NCI-H1417 treated with DMSO at 0.1 percent for 48 hours (cell line): ENCODE measurements around the gene TIFAB.

Experiments
- DNase-seq: peaks from one replicate; lab custom pipeline; 2025; lab: John Stamatoyannopoulos, UW

Gene TIFAB

GRCh38 chr5:135425641-135426040 is 26.5 kb downstream of the TIFAB start:
- DNase-seq: no peak

DNA sequence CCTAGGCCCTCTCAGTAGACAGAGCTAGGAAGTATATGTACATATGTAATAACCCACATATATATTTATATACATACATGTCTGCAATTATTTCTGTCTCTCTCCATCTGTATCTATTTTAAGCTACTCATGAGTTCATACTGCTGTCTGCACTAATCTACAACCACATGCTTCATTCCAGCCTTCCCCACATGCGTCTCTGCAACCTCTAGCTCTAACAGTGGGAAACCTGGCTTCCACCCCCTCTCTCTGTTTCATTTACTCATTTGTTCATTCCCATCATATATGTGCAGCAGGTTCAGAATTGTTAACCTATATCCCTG is 28.3 kb downstream of the TIFAB start:
- no peak for DNase-seq

DNA sequence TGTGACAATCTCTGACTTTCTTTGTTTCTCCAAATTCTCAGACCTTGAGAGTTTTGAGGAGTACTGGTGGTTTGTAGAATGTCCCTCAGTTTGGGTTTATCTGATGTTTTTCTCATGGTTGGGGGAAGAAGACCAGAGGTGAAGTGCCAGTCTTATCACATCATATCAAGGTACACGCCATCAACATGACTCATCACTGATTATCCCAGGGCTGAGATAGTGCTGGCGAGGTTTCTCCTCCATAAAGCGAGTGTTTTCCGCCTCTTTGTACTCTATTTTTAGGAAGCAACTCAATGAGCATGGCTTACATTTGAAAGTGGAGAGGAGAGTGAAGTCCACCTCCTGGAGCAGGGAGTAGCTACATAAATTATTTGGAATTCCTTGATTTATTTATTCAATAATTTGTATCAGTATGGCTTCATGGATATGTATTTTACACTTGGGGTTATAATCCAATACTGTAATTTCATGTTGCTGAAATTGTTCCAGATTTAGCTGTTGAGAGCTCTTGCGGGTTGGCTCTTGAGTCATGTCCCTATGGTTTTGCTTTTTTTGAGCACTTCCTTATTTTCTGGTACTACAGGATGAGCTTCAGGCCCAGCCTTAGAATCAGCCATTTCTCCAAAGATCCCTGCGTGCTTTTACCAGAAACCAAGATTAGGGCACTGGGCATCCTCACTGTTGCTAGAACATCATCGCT is 28.9 kb downstream of the TIFAB start:
- DNase-seq: no peak

GRCh38 chr5:135422419-135422818 is 29.7 kb downstream of the TIFAB start:
- DNase-seq: no peak

- no peak for DNase-seq
Measured at GRCh38 chr5:135417083-135417482, 35.1 kb downstream of the TIFAB start.

- no peak for DNase-seq
Measured at GRCh38 chr5:135405082-135405481, 47.1 kb downstream of the TIFAB start.

DNA sequence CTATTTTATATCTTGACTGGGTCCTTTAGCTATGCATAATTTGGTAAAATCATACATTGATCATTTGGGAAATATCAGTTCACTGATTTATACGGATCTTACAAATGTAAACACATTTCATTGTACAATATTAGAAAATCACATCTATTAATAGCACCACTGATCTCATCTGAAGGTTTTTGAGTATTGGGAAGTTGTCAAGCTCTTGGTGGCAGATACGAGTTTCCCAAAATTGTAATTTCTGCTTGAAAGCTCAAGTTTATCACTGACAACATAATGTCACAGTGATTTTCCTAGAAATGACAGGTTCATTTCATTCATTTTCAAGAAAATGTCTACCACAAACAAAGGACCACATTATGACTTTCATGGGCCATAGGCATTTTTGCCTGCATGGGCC is 50.1 kb downstream of the TIFAB start:
- DNase-seq: no peak

DNA sequence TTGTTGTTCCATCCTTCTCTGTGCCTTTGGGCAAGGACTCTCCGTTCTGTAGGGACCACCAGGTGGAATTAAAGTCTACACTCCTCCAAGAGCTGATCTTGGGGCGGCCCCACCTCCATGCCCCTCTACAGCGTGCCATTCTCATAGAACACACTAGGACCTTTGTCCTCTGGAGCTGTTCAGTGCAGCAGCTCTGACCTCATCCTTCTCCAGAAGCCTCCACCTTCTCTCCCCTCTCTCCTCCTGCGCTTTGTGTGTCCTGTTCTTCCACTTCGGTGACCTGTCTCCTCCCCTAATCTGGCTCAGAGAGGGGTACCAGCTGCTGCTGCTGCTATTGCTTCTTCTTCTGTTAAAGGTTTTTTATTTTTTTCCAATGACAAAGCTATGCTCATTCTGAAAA is 51.3 kb downstream of the TIFAB start:
- DNase-seq: no peak

DNA sequence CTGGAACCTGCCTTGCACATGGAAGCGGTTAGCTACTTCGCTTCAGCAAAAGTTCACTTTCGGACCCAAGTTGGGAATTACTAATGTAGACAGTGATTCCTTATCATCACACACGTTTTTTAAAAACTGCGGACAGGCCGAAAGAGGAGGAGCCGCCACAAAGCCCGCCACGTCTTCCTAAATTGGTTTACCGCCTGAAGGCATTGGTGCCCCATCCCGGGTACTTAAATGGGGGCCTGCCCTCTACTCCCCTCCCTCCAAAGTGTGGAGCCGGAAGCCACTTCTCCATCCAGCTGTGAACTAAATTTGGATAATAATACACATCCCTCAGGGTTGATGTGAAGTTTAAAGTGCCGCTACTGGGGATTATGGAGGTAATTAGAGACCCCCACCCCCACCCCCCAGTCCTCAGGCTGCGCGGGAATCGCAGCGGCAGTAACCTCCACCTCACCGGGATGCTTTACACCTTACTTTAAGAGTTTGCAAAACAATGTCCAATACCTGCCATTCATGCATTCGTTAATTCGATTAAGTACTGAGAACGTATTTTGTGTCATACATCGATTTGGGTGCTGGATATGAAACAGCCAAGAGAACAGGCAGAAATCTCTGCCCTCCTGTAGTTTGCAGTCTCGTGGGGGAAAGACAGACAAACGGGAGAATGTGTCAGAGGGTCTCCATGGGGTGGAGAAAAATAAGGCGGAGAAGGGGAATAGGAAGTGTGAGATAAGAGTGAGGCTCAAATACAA is 52.2 kb downstream of the TIFAB start:
- DNase-seq: no peak

DNA sequence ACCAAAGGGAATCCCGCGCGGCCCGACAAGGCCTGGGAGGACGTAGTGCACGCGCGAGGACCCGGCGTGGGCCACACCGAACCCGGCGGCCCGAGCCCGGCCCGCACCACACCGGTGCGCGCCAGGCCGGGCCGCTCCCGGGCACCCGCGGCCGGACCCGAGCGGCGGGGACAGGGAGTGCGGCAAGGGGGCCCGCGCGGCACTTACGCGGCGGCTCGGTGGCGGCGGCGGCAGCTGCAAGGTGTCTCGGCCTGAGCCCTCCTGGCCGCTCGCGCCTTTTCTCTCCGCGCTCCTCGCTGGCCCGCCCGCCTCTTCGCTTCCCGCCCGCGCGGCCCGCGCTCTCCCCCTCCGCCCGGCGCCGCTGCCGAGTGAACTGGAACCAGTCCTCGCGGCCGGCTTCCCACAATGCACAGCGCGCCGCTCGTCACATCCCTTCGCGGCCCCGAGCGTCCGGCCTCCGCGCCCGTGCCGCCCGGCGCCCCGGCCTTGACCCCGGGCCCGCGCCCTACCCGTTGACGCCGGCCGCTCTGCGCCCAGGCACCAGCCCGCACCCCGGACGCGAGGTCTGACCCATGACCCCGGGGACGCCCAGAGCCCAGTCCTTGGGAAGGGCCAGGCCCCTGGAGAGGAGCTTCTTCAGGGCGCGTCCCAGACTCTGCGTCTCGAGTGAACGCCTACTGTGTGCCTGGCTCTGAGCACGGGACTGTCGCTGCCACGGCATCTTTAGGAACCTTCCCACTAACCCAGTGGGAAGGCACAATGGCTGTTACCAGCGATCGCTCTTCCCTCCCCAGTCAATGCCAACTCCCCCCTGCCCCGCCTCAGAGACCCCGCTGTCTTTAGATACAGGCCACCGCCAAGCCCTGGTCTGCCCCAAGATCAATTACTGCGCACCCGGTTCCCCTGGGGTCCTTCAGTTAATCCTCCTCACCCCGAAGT is 53.0 kb downstream of the TIFAB start, which contains the start of gene MACROH2A1:
Gene MACROH2A1, minus strand, starts transcription at position 377 of the 939 bp plus-strand sequence. CDS start 10,138 bp downstream, outside the sequence.
- no peak for DNase-seq

DNA sequence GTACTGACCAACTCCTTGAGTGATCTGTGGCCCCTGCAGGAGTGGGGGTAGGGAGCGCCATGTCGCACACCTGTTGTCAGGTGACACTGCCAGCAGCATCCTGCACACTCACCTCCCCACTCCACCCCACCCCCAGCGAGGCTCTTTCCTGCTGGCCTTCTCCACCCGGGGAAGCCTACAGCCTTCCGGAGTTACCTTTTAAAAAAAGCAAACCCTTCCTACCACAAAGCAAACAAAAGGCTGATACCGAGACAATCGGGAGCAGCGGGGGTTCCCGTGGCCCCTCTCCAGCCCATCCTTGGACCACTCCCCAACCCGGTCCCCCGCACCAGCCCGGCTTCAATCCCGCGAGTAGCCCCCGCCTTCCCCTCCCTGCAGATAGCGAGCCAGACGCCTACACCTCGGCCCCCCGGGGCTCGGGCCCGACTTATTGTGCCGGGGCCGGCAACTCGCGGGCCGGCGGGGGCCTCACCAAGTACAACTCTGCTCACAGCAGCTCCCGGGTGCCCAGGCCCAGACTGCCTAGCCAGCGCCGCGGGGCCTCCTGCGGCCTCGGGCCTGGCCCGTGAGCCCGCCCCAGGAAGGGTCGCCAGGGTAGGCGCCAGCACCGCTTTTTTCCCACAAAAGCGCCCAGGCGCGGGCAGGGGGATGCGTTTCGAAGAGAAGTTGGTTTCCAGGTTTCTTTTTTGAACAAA is 53.8 kb downstream of the TIFAB start:
- DNase-seq: no peak
